ENCODE results near the gene VPS52.
"Not testable (repeated sequence)": the region's sequence is repeated elsewhere in the genome, so short reads cannot be mapped to it uniquely, and the experiment has no call there.

The VPS52 gene

DNA sequence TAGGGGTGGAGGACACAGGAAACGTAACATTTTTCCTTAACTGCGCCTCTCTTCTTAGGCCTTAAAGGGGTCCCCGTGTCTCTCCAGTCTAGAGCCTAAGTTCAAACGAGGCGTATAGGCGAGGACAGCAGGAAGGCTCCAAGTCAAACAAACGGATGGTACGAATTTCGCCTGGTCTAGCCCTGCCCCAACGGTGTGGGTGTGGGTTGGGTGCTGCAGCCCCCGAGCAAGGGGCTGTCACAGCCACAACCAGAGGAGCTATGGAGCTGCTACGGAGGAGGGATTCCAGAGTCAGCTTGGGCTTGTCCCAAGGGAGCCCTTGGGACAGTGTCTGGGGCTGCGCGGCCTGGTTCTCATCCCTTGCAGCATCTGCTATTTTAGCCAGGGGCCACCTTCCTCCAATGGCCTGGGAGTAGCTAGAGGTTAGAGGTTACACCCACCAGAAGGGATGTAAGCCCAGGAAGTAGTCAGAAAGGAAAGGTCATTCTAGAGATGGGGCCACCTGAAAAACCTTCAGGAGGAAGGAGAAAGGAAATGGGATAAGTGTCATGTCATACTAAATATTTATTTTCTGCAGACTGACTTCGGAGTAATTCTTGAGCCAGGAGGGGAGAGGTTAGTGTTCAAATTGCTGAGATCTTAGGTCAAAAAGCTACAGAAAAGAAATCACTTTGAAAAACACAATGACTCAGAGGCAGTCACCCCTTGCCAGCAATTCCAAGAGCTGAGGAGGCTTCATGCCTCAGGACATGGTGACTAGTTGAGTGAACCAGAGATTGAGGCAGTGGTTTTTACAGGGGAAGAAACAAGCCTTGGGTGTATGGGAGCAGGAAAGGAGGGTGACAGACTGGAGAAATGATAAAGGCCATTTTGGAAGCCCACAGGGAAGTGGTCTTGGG lies 21.7 kb downstream of the VPS52 start:
- DNase-seq = peak; percentile 4

DNA sequence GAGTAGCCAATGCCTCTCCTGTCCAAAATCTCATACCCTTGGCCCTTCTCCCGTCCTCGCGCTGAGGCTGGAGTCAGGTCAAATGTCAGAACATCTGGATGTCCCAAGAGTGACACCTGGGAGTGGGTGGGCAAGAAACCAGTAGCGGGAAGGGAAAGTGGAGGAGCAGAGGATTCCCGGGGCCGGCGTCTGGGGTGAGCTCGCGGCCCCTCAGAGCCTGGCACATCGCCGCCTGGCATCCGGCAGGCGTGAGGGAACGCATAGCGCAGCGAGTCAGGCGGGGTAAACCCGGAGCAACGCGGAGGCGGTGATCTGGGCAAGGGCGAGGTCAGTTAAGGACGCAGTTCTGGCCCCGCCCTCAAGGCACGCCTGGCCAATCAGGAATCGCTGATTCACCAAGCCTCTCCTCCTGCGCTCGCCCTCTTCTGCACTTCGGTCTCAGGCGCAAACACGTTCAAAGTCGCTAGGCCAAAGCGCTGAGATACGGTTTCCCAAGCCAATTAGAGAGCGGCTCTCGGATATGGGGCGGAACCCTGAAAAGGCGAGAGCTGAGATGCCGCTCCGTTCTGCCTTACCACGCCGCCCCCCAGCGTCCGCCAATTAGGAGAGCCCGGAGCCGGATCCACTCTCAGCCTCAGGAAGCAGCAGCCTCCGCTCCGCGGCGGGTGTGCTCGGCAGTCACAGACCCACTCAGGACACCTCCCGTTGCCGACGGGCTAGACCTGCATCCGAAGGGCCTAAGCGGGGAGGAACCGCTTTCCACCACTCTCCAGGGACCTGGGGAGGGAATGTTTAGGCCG lies 22.5 kb downstream of the VPS52 start:
- DNase-seq = peak; percentile 91

DNA sequence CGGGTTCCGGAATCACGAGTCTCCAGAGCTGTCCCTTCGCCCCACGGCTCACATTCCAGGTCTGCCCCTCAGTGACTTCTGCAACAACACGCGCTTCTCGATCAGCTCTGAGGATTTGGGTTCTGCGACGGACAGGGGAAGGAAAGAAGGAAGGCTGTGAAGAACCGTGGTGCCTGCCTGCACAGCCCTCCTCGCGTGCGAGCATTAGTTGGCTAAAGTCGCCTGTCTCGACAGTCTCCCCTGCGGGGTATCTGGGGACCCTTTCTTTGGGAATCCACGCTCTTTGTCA lies 23.1 kb downstream of the VPS52 start:
- no peak for DNase-seq

DNA sequence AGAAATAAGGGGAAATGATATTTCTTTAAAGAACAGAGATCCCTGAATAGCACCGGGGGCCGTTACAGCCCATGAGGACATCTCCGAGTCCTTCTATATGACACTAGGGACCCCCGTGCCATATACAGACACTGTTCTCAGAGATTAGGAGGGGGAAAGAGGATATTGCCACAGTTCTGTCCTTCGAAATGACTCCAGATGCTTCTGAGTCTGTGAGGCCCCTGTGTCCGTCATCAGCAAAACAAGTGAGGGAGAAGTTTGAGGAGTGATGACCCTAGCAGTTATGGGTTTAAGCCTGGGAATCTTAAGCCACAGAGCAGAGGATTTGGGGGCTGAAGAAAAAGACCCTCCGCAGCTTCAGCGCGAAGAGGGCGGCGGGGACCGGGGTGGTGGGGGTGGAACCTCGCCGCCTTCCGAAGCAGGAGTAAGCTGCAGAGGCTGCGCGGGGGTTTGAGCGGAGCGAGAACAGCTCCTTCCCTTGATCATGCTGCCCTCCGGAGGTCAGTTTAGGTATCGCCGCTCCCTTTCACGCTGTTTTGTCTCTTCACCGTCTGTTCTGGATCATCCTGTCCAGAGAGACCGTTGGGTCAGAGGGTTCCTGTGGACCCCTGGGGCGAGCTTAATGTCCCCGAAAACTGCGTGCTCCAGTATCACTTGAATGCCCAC lies 23.6 kb downstream of the VPS52 start:
- DNase-seq = peak; percentile 92

DNA sequence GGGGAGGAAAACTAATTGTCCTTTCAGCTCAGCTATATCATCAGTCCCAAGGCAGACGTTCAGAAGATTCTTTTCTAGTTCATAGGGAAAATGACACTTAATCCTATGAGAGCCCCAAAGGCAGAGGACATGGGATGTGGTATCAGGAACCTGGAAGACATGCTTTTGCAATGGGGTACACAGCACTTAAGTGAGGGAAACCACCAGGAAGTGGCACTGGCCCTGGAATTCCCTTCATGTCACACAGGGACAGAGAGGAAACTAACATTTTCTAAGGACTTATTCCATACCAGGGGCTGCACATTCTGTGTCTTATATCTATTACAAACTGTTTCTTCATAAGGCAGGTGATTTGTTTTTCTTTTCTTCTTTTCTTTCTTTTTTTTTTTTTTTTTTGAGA lies 28.2 kb downstream of the VPS52 start:
- DNase-seq = no peak

DNA sequence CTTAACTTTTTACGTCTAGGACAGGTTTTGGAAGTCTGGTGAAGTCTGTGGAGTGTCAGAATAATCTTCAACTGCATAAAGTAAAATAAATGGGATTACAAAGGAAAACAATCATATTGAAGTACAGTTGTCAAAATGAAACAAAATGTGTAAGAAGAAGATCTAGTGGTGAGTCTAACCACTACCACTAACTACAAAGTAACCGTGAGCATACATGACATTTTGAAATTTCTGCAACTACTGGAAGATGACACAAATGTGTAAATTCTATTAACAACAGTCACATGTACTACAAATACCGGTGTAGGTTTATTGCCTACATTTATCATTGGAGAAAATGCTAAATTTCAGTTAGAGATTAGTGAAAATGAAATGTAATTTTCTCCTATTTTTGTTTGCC lies 29.7 kb downstream of the VPS52 start:
- no peak for DNase-seq

DNA sequence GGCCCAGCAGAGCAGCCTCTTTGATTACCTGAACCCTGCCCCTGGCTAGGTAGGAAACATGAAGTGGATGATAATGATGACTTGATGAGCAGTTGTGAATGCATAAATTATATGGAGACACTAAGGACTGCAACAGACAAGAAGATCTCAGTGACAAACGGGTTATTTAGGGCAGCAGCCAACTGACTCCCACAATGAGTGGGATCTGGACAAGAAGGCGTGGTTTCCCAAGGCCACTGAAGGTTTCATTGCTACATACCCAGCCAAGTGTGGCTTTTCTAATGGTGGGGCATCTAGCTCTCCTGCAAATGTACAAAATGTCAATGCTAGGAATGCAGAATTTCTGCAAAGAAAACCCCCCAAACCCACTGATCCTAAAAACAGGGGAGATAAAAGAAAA lies 33.9 kb downstream of the VPS52 start:
- DNase-seq = no peak

DNA sequence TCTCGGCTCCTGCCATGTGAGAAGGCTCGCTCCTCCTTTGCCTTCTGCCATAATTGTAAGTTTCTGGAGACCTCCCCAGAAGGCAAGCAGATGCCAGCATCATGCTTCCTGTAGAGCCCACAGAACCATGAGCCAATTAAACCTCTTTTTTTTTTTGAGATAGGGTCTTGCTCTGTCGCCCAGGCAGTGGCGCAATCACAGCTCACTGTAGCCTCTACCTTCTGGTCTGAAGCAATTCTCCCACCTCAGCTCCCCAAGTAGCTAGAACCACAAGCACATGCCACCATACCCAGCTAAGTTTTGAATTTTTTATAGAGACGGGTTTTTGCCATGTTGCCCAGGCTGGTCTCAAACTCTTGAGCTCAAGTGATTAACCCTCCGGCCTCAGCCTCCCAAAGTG lies 34.8 kb downstream of the VPS52 start:
- no peak for DNase-seq

DNA sequence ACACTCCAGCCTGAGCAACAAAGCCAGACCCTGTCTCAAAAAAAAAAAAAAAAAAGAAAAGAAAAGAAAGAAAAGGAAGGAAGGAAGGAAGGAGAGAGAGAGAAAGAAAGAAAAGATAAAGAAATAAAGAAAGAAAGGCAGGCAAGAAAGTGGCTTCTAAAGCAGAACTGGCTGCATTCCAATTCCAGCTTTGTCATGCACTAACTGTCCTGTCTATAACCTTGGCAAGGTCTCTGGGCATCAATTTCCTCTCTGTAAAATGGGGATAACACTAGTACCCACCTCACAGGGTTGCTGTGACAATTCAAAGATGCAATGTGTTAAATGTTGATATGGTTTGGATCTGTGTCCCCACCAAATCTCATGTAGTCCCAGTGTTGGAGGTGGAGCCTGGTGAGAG lies 35.3 kb downstream of the VPS52 start:
- DNase-seq = no peak

DNA sequence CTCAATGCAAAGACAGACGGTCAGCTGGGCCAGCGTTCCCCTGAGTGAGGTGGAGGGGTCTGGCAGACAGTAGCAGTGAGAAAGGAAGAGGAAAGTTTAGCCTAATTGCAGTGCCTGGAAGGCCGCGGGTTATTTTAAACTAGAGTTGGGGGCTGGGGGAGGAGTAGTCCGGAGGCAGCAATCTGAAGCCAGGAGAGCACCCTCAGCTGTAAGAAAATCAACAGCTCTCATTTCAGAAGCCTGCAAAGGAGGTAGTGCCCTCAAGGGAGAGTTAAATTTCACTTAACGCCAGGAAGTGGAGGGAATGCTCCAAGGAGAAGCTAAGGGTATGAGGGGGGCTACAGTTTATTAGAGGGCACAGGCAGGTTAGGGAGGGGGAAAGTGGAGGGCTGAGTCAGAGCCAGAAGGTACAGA lies 36.4 kb downstream of the VPS52 start:
- no peak for DNase-seq

DNA sequence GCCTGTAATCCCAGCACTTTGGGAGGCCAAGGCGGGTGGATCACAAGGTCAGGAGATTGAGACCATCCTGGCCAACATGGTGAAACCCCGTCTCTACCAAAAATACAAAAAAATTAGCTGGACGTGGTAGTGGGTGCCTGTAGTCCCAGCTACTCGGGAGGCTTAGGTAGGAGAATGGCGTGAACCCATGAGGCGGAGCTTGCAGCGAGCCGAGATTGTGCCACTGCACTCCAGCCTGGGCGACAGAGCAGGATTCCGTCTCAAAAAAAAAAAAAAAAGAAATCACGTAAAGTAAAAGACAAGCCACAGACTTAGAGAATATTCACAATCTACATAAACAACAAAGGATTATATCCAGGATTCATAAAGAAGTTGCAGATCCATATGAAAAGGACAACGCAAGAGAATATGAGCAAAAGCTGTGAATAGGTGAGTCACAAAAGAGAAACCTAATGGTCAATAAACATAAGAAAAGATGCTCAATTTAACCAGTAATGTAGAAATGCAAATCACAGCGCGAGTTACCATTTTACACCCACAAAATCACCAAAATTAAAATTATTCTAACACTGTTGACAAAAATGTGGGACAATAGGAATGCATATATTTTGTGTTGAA lies 45.1 kb downstream of the VPS52 start:
- not testable (repeated sequence) for DNase-seq

DNA sequence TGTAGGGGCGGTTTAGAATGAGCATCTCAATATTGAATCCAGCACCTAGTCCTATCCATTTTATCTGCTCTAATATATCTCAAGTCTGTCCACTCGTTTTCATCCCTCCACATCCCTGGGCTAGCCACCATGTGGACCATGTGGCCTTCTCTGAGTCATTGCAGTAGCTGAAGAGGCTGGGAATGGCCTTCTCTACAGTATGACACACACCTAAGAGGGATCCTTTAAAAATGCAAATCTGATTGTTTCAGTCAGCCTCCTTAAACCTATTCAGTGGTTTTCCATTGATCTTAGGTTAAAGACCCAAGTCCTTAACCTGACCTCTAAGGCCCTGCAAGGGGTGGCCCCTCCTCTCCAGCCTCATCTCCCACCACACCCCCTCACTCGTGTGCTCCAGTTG lies 54.0 kb downstream of the VPS52 start:
- no peak for DNase-seq

DNA sequence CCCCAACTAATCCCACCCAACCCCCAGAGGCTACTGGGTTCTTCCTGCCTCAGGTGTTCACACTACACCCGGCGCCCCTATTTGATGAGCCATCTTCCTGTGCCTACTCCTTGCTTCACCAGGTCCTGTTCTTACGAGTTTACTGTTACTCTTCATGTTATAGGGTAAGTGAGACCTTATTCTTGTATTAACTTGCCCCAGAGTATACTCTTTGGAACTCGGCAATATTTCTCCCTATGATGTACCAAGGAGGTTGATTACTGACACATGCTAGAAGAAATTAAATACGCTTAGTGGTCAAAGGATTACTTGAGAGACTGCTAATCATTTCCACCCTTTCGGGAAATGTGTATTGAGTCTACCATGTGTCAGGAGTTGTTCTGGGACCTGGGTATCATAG lies 54.4 kb downstream of the VPS52 start:
- no peak for DNase-seq

DNA sequence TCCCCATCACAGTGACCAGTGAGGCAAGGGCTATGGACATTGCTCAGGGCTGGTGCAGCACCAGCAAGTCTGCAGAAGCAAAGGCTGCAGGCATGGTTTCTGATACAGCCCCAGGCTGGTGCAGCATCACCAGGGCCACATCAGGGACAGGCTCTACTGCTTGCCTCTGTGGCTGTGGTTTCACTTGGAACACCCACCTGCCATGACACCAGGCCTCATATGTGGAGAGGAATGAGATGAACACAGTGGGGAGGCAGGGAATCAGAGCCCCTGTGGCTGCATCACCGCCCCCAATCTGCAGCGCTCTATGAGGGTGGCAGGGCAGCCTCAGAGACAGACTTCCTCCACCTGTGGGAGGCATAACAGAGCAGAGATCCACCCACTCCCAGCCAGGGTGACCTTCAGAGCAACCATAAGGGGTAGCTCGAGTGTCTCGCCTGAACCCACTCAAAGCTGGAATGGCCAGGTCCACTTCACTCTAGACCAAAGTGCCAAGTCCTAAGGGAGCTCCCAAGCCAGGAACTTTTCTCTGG lies 55.5 kb downstream of the VPS52 start:
- DNase-seq = no peak

DNA sequence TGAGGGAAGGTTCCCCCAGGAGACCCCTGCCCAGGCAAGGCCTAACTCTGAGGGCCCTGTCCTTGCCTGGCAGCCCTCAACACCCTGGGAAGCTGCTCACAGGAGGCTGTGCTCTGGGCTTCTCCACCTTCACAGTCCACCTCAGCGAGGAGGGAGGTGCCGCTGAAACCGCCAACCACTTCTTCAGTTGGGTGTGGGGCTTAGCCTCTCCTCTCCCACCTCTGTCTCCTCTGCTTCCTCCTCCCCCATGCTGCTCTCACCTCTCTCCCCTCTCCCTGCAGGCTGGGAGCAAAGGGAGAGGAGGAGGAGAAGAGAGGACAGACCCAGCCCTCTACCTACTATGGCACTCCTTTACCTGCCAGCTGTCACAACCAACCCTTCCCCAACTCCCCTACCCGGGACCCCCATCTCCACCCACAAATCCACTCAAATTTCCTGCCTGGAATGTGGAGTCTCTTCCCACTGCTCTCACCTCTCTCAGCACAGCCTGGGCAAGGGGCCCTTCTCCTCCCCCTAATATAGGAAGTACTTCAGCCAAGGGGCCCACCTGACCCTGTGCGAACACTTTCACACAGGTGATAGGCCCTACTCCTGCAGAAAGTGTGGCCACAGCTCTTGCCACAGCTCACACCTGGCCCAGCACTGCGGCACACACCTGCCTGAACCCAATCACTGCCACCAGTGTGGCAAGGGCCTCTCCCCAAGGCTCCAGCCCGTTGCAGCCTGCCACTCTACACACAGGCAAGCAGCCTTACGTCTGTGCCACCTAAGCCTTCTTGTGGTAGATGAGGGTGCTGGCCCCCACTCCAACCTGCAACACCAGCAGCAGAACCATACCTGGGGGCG lies 56.2 kb downstream of the VPS52 start:
- DNase-seq = no peak

DNA sequence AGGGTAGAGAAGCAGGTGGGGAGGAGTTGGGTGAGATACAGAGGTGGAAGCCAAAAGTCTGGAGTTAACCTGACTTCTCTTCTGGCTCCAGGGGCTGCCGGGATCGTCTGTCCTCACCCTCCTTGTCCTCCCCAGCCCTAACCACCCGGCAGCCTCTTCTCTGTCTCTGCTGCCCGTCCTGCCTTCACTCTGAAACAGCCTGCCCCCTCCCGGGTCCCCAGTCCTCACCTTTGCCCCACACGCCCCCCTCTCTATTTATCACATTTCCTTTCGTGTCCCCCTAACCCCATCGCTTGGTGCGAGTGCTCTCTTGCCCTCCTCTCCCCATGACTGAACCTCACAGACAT lies 57.7 kb downstream of the VPS52 start:
- DNase-seq = no peak

DNA sequence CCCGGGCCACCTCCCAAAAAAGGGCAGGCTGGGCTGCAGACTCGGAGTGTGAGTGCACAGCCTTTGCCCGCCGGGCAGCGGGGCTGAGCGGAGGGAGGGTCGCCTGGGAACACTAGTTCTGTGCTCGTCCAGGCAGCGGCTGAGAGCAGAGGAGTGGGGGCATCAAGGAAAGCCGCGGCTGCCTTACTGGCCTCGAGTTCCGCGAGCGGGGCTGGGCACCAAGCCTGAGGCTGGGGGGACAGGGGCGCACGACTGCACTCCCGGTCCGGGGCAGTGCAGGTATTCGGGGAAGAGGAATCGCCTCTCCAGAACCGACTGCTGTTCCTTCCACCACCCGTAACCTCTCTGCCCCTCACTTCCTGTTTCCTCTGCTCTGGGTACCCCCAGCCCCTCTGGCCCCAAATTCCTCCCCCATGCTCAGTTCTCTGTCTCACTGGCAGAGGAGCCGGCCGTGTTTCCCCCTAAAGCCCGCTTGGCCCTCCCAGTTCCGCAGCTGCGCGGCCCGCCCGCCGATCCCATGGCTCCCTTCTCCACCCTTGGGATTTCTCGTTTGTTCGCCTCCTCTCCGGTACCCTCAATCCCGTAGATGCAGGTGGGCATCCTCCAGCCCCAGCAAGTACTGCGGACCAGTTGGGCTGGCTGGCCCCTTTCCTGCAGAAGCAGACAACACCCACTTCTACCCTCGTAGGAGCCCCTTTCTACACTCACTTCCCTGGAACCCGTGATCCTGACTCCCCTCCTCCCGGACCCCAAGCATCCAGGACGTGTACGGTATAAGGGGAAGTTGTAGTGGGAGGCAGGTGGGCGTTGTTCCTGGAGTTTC lies 58.3 kb downstream of the VPS52 start:
- DNase-seq = no peak

DNA sequence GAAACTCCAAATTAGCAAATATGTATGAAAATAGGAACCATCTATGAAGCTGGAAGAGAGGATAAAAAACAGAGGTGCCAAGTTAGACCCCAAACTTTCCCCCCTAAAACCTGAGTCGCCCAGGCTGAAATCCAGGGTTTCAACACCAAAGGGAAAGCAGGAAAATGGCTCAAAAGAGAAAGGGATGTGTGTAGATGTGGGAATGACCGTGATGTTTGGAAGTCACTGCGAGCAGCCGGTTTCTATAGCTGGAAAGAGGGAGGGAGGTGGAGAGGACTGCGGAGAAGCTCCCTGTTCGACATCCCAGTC lies 58.9 kb downstream of the VPS52 start:
- DNase-seq = no peak

DNA sequence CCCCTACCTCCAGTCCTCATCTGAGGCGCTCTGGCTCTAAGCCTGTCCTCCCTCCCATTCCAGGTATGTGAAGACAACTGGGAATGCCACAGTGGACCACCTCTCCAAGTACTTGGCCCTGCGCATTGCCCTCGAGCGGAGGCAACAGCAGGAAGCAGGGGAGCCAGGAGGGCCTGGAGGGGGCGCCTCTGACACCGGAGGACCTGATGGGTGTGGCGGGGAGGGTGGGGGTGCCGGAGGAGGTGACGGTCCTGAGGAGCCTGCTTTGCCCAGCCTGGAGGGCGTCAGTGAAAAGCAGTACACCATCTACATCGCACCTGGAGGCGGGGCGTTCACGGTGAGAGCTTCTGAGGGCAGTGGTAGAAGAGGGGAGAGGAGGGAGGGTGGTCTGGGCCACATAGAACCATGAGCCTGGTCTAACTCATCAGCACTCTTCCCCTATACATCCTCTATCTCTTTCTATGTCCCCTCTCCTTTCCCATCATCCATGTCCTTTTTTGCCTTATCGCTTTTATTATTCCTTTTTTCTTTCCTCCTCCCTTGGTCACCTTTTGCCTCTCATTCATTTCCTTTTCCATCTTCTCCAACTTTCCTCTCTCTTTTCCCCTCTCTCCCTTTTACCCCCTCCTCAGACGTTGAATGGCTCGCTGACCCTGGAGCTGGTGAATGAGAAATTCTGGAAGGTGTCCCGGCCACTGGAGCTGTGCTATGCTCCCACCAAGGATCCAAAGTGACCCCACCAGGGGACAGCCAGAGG lies 59.8 kb downstream of the VPS52 start:
- no peak for DNase-seq

DNA sequence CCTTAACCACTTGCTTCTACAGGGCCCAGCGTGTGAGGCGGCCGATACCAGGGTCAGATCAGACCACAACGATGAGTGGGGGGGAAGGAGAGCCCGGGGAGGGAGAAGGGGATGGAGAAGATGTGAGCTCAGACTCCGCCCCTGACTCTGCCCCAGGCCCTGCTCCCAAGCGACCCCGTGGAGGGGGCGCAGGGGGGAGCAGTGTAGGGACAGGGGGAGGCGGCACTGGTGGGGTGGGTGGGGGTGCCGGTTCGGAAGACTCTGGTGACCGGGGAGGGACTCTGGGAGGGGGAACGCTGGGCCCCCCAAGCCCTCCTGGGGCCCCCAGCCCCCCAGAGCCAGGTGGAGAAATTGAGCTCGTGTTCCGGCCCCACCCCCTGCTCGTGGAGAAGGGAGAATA lies 60.5 kb downstream of the VPS52 start:
- DNase-seq = no peak

DNA sequence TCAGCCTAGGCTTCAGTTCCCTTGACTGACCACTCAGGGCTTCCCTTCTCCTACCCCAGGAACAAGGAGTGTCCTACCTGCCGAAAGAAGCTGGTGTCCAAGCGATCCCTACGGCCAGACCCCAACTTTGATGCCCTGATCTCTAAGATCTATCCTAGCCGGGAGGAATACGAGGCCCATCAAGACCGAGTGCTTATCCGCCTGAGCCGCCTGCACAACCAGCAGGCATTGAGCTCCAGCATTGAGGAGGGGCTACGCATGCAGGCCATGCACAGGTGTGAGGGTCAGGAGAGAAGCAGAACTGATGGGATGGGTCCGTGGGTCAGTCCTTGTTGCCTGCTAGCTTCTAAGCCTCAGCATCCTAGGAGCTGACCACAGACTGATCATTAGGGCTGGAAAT lies 61.8 kb downstream of the VPS52 start:
- DNase-seq = no peak

Data from activated CD4-positive, alpha-beta T cell treated with anti-CD3 and anti-CD28 coated beads, Interleukin-2, amount 50 U/mL, for 1 hour (primary cell).